A549 (cell line): ENCODE results near the gene HIF1A.

Source experiments
- BHLHE40 ChIP-seq: IDR thresholded peaks from 2 replicates; pipeline ENCODE4 v1.6.1; 2012; ENCODE audit warnings: low read depth, low read length, inconsistent platforms
- CBX2 ChIP-seq: fragments of 200-600 bp; sonication (generic); IDR thresholded peaks from 2 replicates; pipeline ENCODE4 v1.6.1; 2016; ENCODE audit warnings: low read depth, mild to moderate bottlenecking, borderline replicate concordance
- CEBPB ChIP-seq, 2 experiments: fragments of >200 bp in 1 of 2; sonication (Bioruptor Twin) in 1 of 2; formaldehyde crosslinking in 1 of 2; IDR thresholded peaks; 2 replicates each; pipeline ENCODE4 v1.6.1; 2012 to 2016
- EP300 ChIP-seq, 2 experiments: fragments of >200 bp; sonication (Bioruptor Twin); formaldehyde crosslinking; IDR thresholded peaks; 2 replicates in 1 of 2; 3 replicates in 1 of 2; pipeline ENCODE4 v1.6.1; 2016 to 2017
- HOXB13 ChIP-seq: fragments of 250-450 bp; sonication (Bioruptor Pico); IDR thresholded peaks from 2 replicates; pipeline ENCODE4 v1.5.0; 2020; ENCODE audit warnings: low read depth, mild to moderate bottlenecking, moderate library complexity
- MYC ChIP-seq: IDR thresholded peaks from 2 replicates; pipeline ENCODE4 v1.6.1; 2012; ENCODE audit warnings: mild to moderate bottlenecking, inconsistent platforms, low read length, improper control_type of control experiment, borderline replicate concordance
- PHF8 ChIP-seq: fragments of 200-600 bp; sonication (generic); IDR thresholded peaks from 2 replicates; pipeline ENCODE4 v1.6.1; 2016; ENCODE audit warnings: low read depth, mild to moderate bottlenecking, antibody characterized with exemption, moderate library complexity, borderline replicate concordance
- POLR2A ChIP-seq: IDR thresholded peaks from 2 replicates; pipeline ENCODE4 v1.6.1; 2012; ENCODE audit warnings: mild to moderate bottlenecking, low read length
- POLR2AphosphoS2 ChIP-seq: conservative IDR thresholded peaks from 2 replicates; pipeline ENCODE4 v1.6.1; 2012; ENCODE audit warnings: low read length, improper control_type of control experiment, inconsistent platforms
- RAD21 ChIP-seq, 2 experiments: fragments of >200 bp in 1 of 2; sonication (Bioruptor Twin) in 1 of 2; formaldehyde crosslinking in 1 of 2; IDR thresholded peaks in 1 of 2; conservative IDR thresholded peaks in 1 of 2; 2 replicates in 1 of 2; 3 replicates in 1 of 2; pipeline ENCODE4 v1.6.1; 2012 to 2018; ENCODE audit warnings: inconsistent platforms in 1 of 2
- ZFP36 ChIP-seq: fragments of 450-650 bp; IDR thresholded peaks from 2 replicates; pipeline ENCODE4 v1.6.1; 2014; ENCODE audit warnings: borderline replicate concordance; ENCODE audit not compliant: partially characterized antibody
- TF ChIP-seq, protein P1 (sequence below): fragments of >200 bp; sonication (Bioruptor Twin); formaldehyde crosslinking; IDR thresholded peaks from 3 replicates; pipeline ENCODE4 v1.5.1; 2016
- TF ChIP-seq, protein P2 (sequence below): fragments of 450-650 bp; IDR thresholded peaks from 2 replicates; pipeline ENCODE4 v1.6.1; 2014; ENCODE audit warnings: antibody characterized with exemption

DNA sequence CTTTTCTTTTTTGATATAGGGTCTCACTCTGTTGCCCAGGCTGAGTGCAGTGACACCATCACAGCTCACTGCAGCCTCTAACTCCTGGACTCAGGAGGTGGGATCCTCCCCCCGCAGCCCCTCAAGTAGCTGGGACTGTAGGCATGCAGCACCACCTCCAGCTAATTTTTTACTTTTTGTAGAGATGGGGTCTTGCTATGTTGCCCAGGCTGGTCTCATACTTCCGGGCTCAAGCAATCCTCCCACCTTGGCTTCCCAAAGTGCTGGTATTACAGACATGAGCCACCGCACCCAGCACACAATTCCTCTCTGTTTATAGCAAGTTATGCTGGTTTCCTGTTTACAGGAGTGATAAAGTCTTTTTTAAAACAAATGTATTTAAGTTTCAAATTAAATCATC, 39.5 kb upstream of the HIF1A start:
- TF ChIP-seq MYC (no peak), ZFP36 (no peak), RAD21 (conservative IDR thresholded peaks at IDR 0.05 in 1 of 2, IDR thresholded peaks at IDR 0.05 in 1 of 2) (no peak), EP300 (IDR thresholded peaks at IDR 0.05) (no peak), POLR2A (no peak), BHLHE40 (no peak), CBX2 (no peak), PHF8 (no peak), CEBPB (IDR thresholded peaks at IDR 0.05) (no peak), HOXB13 (CRISPR knock-in tag) (no peak), POLR2AphosphoS2 (no peak)
- TF ChIP-seq, protein P1, sequence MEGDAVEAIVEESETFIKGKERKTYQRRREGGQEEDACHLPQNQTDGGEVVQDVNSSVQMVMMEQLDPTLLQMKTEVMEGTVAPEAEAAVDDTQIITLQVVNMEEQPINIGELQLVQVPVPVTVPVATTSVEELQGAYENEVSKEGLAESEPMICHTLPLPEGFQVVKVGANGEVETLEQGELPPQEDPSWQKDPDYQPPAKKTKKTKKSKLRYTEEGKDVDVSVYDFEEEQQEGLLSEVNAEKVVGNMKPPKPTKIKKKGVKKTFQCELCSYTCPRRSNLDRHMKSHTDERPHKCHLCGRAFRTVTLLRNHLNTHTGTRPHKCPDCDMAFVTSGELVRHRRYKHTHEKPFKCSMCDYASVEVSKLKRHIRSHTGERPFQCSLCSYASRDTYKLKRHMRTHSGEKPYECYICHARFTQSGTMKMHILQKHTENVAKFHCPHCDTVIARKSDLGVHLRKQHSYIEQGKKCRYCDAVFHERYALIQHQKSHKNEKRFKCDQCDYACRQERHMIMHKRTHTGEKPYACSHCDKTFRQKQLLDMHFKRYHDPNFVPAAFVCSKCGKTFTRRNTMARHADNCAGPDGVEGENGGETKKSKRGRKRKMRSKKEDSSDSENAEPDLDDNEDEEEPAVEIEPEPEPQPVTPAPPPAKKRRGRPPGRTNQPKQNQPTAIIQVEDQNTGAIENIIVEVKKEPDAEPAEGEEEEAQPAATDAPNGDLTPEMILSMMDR, result no peak
- TF ChIP-seq, protein P2, sequence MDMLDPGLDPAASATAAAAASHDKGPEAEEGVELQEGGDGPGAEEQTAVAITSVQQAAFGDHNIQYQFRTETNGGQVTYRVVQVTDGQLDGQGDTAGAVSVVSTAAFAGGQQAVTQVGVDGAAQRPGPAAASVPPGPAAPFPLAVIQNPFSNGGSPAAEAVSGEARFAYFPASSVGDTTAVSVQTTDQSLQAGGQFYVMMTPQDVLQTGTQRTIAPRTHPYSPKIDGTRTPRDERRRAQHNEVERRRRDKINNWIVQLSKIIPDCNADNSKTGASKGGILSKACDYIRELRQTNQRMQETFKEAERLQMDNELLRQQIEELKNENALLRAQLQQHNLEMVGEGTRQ, result no peak
